Measurements from ENCODE around the gene NPC1.
"Not testable (repeated sequence)": the region's sequence is repeated elsewhere in the genome, so short reads cannot be mapped to it uniquely, and the experiment has no call there.

DNA sequence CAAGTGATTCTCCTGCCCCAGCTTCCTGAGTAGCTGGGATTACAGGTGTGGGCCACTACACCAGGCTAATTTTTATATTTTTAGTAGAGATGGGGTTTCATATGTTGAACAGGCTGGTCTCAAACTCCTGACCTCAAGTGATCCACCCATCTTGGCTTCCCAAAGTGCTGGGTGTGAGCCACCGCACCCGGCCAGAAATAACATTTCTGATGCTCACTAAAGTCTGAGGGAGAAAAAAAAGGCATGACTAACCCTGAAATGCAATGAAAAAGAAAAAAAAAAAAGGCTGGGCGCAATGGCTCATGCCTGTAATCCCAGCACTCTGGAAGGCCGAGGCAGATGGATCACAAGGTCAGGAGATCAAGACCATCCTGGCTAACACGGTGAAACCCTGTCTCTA lies 96.7 kb downstream of the NPC1 start:
- TF ChIP-seq, protein P1, sequence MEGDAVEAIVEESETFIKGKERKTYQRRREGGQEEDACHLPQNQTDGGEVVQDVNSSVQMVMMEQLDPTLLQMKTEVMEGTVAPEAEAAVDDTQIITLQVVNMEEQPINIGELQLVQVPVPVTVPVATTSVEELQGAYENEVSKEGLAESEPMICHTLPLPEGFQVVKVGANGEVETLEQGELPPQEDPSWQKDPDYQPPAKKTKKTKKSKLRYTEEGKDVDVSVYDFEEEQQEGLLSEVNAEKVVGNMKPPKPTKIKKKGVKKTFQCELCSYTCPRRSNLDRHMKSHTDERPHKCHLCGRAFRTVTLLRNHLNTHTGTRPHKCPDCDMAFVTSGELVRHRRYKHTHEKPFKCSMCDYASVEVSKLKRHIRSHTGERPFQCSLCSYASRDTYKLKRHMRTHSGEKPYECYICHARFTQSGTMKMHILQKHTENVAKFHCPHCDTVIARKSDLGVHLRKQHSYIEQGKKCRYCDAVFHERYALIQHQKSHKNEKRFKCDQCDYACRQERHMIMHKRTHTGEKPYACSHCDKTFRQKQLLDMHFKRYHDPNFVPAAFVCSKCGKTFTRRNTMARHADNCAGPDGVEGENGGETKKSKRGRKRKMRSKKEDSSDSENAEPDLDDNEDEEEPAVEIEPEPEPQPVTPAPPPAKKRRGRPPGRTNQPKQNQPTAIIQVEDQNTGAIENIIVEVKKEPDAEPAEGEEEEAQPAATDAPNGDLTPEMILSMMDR (IDR thresholded peaks at IDR 0.05; ENCODE audit: low read length): not testable (repeated sequence)
- TF ChIP-seq EZH2 (IDR thresholded peaks at IDR 0.05; ENCODE audit: borderline replicate concordance, low read length): not testable (repeated sequence)
